Stomach (tissue), 4 donors: ENCODE results near the gene SIK2.

ENCODE experiments used
- POLR2A ChIP-seq, 4 donors: fragments of 450-650 bp; IDR thresholded peaks; one replicate each; pipeline ENCODE4 v1.6.1; 2016; ENCODE audit warnings: antibody characterized with exemption in 4 of 4, control low read depth in 2 of 4, mild to moderate bottlenecking in 1 of 4, moderate library complexity in 1 of 4
- TF ChIP-seq, protein P1 (sequence below), 7 experiments: fragments of 450-650 bp in 4 of 7; fragments of 200-600 bp in 3 of 7; sonication (generic) in 3 of 7; IDR thresholded peaks; one replicate each; pipeline ENCODE4 v1.5.1; 2016 to 2019; ENCODE audit warnings: antibody characterized with exemption in 7 of 7, control low read depth in 2 of 7, mild to moderate bottlenecking in 1 of 7

DNA sequence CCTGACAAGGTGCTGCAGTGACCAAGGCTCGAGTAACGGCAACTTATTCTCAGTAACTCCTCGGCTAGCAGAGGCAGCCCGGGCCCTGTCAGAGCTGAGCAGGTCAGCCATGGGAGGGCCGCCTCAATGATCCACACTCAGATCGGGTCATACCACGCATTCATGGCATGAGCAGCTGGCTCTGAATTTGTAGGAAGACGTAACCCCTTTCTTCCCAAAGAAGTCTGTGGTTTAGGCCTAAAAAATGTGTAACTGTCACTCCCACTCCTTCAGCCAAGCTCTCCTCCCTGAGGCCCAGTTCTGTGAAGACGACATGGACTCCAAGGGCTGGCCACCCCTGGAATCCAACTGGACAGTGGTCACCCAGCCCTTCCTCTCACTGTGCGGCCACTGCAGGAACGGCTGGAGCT, 133.9 kb downstream of the SIK2 start:
- TF ChIP-seq POLR2A (IDR thresholded peaks at IDR 0.05), result no peak
- TF ChIP-seq, protein P1, sequence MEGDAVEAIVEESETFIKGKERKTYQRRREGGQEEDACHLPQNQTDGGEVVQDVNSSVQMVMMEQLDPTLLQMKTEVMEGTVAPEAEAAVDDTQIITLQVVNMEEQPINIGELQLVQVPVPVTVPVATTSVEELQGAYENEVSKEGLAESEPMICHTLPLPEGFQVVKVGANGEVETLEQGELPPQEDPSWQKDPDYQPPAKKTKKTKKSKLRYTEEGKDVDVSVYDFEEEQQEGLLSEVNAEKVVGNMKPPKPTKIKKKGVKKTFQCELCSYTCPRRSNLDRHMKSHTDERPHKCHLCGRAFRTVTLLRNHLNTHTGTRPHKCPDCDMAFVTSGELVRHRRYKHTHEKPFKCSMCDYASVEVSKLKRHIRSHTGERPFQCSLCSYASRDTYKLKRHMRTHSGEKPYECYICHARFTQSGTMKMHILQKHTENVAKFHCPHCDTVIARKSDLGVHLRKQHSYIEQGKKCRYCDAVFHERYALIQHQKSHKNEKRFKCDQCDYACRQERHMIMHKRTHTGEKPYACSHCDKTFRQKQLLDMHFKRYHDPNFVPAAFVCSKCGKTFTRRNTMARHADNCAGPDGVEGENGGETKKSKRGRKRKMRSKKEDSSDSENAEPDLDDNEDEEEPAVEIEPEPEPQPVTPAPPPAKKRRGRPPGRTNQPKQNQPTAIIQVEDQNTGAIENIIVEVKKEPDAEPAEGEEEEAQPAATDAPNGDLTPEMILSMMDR (IDR thresholded peaks at IDR 0.05), result no peak
